Panc1 (cell line): Measurements from ENCODE around the gene CHKB. TPM values are rescaled to one million over a fixed set of nuclear protein-coding genes. Genes with fewer than 3 reads are reported as not detected.

Source experiments
- ATAC-seq: fragments of 200-7000 bp; cut with Tn5 transposase; 2 replicates; pipeline ENCODE4 v1.9.1; 2020; ENCODE audit warnings: mild to moderate bottlenecking, moderate library complexity
- BruUV-seq: library from RNA; stranded (reverse); fragments of 400-500 nt; replicated peaks from 2 replicates; lab custom pipeline; 2021; lab: Mats Ljungman, UMichigan
- CTCF ChIA-PET: fragments of 300-600 bp; sonication (Branson Sonifier 250); formaldehyde crosslinking; loops from one replicate; lab custom pipeline; 2022; ENCODE audit warnings: antibody characterized with exemption; lab: Charles Lee
- POLR2A ChIA-PET: fragments of 300-600 bp; sonication (Branson Sonifier 250); formaldehyde crosslinking; loops from one replicate; lab custom pipeline; 2022; ENCODE audit warnings: antibody characterized with exemption; lab: Charles Lee
- DNase-seq: peaks from one replicate; pipeline ENCODE4 v3.0.0-alpha.2; 2010; ENCODE audit warnings: low read depth, low spot score
- H3K27ac ChIP-seq: 2 replicates; pipeline ENCODE4 v1.5.1; 2011; ENCODE audit warnings: mild to moderate bottlenecking, low read length, inconsistent platforms
- H3K27me3 ChIP-seq: fragments of 200-500 bp; sonication (Bioruptor generic); 2 replicates; pipeline ENCODE4 v1.6.0; 2014; ENCODE audit warnings: low read length, inconsistent platforms; ENCODE audit not compliant: control insufficient read depth, insufficient read depth
- H3K36me3 ChIP-seq: fragments of 200-500 bp; sonication (Bioruptor generic); 2 replicates; pipeline ENCODE4 v1.5.1; 2014; ENCODE audit warnings: inconsistent platforms, mild to moderate bottlenecking, low read length, moderate library complexity; ENCODE audit not compliant: control insufficient read depth, insufficient read depth
- H3K4me1 ChIP-seq: 2 replicates; pipeline ENCODE4 v1.5.1; 2011; ENCODE audit warnings: inconsistent platforms, mild to moderate bottlenecking, low read length, moderate library complexity; ENCODE audit not compliant: control insufficient read depth, insufficient read depth
- H3K4me3 ChIP-seq, 2 experiments: 2 replicates each; pipeline ENCODE4 v1.5.1; 2011 to 2012; ENCODE audit warnings: low read depth in 2 of 2, low read length in 2 of 2, mild to moderate bottlenecking in 2 of 2, inconsistent platforms in 1 of 2, moderate library complexity in 1 of 2
- H3K9me3 ChIP-seq: fragments of 200-500 bp; sonication (Bioruptor generic); 2 replicates; pipeline ENCODE4 v1.5.1; 2014; ENCODE audit warnings: low read depth, mild to moderate bottlenecking, inconsistent platforms, low read length, moderate library complexity; ENCODE audit not compliant: control insufficient read depth, insufficient read depth
- CTCF ChIP-seq: fragments of 450-650 bp; IDR thresholded peaks from 2 replicates; pipeline ENCODE4 v1.5.1; 2017; ENCODE audit warnings: mild to moderate bottlenecking
- POLR2AphosphoS5 ChIP-seq: IDR thresholded peaks from 2 replicates; pipeline ENCODE4 v1.6.1; 2012; ENCODE audit warnings: mild to moderate bottlenecking, low read depth, low read length, moderate library complexity
- REST ChIP-seq, 2 experiments: IDR thresholded peaks; 2 replicates each; pipeline ENCODE4 v1.6.1; 2011 to 2012; ENCODE audit warnings: low read depth in 2 of 2, control low read depth in 1 of 2, low read length in 1 of 2, mild to moderate bottlenecking in 1 of 2, moderate library complexity in 1 of 2; ENCODE audit not compliant: insufficient read depth in 1 of 2
- SIN3A ChIP-seq: IDR thresholded peaks from 2 replicates; pipeline ENCODE4 v1.6.1; 2012; ENCODE audit warnings: low read depth, mild to moderate bottlenecking, low read length, moderate library complexity, borderline replicate concordance; ENCODE audit not compliant: insufficient read depth
- TCF7L2 ChIP-seq: IDR thresholded peaks from 2 replicates; pipeline ENCODE4 v1.6.1; 2011; ENCODE audit warnings: mild to moderate bottlenecking, low read depth, low read length, inconsistent platforms
- in situ Hi-C: cut with HindIII; loops from 2 replicates; pipeline ENCODE4 v1.10.0; 2016; ENCODE audit warnings: low sequenced_read_pairs, low pct_unique_long_range_greater_than_20kb
- intact Hi-C: fragments of 100-400 bp; cut with micrococcal nuclease; formaldehyde crosslinking; loops from one replicate; pipeline ENCODE4 v1.10.0; 2022; ENCODE audit not compliant: unreplicated experiment
- total RNA-seq: library from RNA; stranded (reverse); gene quantifications from one replicate; pipeline ENCODE4 v1.2.1, GENCODE V29; 2021; ENCODE audit not compliant: unreplicated experiment

The CHKB gene
- total RNA-seq, 1 experiment from 2014 or later, result 43.5 TPM

- DNase-seq, result no peak
- Histone ChIP-seq H3K4me3 (no peak overlapping the region), H3K9me3 (no peaks in the 10 kb centered on the region), H3K36me3 (no peaks in the 10 kb centered on the region), H3K4me1 (no peaks in the 10 kb centered on the region), H3K27me3 (no peaks in the 10 kb centered on the region), H3K27ac (no peak overlapping the region)
- intact Hi-C loops (no loop called here), in situ Hi-C loops (no loop called here)
- ATAC-seq, result no peak
- ChIA-PET CTCF (no interaction called here), POLR2A (interaction anchor here (1.0 kb wide), 1 partner anchor 17 kb away, joined by 18 read pairs; no protein-coding TSS in a partner anchor)
- TF ChIP-seq SIN3A, result no peak
- no peak for TF ChIP-seq TCF7L2
- TF ChIP-seq POLR2AphosphoS5, result no peak
- no peak for TF ChIP-seq REST (IDR thresholded peaks at IDR 0.05; ENCODE audit: insufficient read depth in 1 of 2, low read depth in 2 of 2, low read length in 1 of 2)
- no peak for TF ChIP-seq CTCF
- BruUV-seq, result no TSS peak
Measured at GRCh38 chr22:50556703-50557102, 25.9 kb downstream of the CHKB start.

- TF ChIP-seq REST (IDR thresholded peaks at IDR 0.05; ENCODE audit: insufficient read depth in 1 of 2, low read depth in 2 of 2, low read length in 1 of 2) (no peak), POLR2AphosphoS5 (no peak), SIN3A (no peak), CTCF (no peak), TCF7L2 (no peak)
- ATAC-seq (no peak), DNase-seq (no peak)
- BruUV-seq, result no TSS peak
- CTCF ChIA-PET, result interaction anchor here (1.1 kb wide), 1 partner anchor 28 kb away, joined by 3 read pairs; the partner anchor contains the start of gene SCO2
- POLR2A ChIA-PET, result no interaction called here
- H3K4me1 ChIP-seq, result no peaks in the 10 kb centered on the region
- no peaks in the 10 kb centered on the region for H3K27me3 ChIP-seq
- no peaks in the 10 kb centered on the region for H3K36me3 ChIP-seq
- H3K9me3 ChIP-seq, result no peaks in the 10 kb centered on the region
- in situ Hi-C loops (no loop called here), intact Hi-C loops (no loop called here)
- no peak overlapping the region for H3K27ac ChIP-seq
- H3K4me3 ChIP-seq, result no peak overlapping the region
Measured at GRCh38 chr22:50553310-50553709, 29.3 kb downstream of the CHKB start.
